Stimulated activated CD4-positive, alpha-beta T cell treated with anti-CD3 and anti-CD28 coated beads, Interleukin-1b, Interleukin-23, amount 100 ng/mL, for 4 hours (primary cell): Measurements from ENCODE around the gene CCR7.

ENCODE experiments used
- DNase-seq, 2 donors: peaks; one replicate each; pipeline ENCODE4 v3.0.0-alpha.2; 2020; ENCODE audit warnings: low read depth in 2 of 2

Gene CCR7, protein sequence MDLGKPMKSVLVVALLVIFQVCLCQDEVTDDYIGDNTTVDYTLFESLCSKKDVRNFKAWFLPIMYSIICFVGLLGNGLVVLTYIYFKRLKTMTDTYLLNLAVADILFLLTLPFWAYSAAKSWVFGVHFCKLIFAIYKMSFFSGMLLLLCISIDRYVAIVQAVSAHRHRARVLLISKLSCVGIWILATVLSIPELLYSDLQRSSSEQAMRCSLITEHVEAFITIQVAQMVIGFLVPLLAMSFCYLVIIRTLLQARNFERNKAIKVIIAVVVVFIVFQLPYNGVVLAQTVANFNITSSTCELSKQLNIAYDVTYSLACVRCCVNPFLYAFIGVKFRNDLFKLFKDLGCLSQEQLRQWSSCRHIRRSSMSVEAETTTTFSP

DNA sequence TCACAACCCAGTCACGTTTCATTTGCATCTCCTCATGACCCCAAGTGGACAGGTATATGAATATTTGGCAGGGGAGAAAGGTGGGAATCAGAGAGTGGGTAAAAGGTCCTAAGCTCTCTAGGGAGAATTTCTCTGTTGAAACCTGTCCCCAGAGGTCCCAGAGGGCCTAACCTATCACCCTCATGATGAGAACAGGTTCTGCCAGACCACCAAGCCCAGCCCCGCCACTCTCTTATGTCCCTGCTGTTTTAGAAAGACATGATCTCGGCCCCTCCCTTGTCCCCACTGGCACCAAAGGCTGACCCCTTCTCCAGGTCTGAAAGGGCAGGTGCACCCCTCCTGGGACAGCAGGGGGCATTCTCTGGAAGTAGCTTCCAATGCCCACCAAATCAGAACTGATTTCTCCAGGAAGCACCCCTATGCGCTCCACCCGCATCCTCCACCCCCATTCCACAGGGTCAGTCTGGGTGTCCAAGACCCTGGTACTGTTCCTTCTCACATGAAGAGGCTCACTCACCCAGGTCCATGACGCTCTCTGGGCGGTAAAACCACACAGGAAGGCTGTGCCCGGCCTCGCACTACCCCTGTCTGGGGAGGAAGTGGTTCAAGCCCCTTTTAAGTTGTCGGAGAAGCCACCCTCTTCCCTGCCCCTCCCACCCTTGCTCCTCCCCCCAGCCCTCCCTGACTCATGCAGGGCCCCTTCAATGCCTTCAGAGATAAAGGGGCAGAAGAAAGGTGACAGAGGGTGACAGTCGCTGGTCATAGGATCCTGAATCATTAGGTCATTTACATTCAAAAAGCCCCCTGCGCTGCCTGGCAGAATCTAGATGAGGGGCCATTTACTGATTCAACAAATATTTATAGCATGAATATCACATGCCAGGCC is at the start of gene CCR7:
CCR7 (minus strand) TSS at position 590 of the 886 bp plus-strand sequence; CDS start at position 527, 63 bp downstream.
- DNase-seq, result peak; percentile 63

GRCh38 chr17:40614431-40615067 is 49.3 kb upstream of the CCR7 start:
- no peak for DNase-seq

DNA sequence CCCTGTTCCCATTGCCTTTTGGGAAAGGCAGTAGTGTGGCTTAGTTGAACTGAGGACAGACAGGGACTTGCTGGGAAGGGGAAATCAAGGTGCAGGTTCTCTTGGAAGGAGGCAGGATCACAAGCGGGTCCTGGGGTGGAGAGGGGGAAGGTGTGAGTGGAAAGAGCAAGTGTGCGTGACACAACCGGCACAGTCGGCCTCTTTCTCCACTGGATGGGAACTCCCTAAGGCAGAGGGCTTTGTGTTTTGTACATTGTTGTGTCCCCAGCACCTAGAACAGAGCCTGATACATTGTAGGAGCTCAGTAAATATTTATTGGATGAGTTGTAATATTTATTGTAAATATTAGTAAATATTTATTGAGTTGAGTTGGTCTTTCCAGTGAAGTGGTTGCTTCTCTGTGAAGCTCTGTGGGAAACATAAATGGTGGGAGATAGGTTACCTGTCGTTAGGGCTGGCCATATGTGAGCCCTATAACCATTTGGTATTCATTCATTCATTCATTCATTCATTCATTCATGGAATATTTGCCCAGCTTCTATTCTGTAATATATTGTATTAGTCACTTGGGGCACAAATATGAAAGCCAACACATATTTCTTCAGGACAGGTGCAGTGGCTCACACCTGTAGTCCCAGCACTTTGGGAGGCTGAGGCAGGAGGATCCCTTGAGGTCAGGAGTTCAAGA is 48.3 kb upstream of the CCR7 start:
- DNase-seq, result no peak

DNA sequence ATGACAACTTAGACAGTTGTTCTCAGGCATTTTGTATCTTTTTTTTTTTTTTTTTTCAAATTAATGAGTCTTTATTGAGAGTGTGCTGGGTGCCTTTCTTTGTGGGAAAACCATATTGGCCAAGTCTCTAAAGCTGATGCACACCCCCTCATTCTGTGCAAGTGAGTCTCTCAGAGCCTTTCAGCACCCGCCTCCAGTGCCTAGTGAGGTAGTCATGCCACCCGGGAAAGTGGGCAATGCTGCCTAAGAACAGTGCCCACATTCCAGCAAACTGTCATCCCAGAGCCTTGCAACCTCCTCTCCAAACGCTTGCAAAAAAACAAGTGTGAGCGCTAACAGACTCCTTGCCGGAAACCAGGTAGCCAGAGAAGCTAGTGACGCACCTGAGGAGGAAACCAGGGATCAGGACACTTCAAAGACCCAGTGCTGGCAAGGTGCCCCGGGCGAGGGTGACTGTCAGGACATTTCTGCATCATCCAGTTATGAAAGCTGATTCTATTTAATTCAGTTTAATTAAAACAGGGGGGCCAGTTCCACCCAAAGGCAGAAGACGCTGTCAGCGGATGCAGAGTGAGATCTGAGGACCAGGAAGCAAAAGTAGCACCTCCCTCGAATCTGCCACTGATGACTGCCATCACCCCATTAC is 47.5 kb upstream of the CCR7 start:
- DNase-seq, result peak in 1 of 2 donors; percentile 39

- no peak for DNase-seq
Observed at GRCh38 chr17:40611840-40612474, 46.7 kb upstream of the CCR7 start.

- DNase-seq, result no peak
Observed at GRCh38 chr17:40610359-40610758, 45.1 kb upstream of the CCR7 start.

- DNase-seq, result no peak
Observed at GRCh38 chr17:40608061-40608581, 42.8 kb upstream of the CCR7 start.

GRCh38 chr17:40607641-40608040 is 42.4 kb upstream of the CCR7 start:
- no peak for DNase-seq

DNA sequence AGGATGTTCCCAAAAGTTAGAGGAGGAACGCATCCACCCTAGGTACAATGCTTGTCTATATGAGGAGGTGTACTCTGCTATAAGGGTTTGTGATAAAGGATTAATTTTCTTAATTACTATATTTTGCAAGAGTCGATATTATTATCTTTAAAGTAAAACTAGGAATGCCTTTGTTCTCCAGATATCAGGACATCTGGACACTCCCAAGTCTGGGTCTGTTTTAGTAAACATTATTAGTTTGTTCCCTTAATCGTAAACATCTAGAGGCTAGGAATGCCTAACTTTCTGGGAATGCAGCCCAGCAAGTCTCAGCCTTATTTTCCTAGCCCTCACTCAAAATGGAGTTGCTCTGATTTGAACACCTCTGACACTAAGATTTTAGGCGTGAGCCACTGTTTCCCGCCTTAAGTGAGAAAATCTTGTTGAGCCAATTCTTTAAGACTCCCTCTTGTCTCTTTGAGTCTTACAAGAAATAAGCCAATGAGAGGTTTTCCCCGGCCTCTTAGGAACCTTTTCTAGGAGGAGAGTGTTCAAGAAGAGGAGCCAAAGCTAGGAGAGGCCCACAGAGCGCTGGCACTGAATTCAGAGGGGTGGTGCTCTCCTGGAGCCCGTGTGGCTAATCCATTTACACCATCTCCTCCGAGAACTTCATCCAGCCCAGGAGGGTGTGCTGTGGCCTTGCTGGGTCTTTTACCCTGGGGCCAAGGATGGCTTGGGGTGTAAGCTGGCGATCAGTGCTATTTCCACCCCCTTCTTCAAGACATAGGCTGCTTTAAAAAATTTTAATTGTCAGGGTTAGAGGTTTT is 41.5 kb upstream of the CCR7 start:
- no peak for DNase-seq

DNA sequence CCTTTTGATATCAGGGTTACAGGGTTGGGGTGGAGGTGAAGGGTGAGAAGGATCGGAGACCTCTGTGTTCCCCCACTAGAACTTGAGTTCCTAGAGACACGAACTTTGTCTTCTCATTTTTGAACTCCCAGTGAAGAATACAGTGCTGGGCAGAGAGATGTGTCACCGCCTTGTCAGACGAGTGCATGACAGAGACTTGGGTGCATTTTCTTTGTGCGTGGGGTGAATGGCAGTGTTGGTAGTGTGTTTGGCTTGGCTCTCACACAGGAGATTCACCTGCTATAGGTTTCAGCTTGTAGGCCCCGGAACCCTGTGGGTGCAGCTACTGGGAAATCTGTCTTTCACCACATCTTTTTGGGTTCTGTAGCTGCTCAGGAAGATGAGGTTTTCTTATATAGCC is 40.0 kb upstream of the CCR7 start:
- peak; percentile 43 to 62 for DNase-seq

DNA sequence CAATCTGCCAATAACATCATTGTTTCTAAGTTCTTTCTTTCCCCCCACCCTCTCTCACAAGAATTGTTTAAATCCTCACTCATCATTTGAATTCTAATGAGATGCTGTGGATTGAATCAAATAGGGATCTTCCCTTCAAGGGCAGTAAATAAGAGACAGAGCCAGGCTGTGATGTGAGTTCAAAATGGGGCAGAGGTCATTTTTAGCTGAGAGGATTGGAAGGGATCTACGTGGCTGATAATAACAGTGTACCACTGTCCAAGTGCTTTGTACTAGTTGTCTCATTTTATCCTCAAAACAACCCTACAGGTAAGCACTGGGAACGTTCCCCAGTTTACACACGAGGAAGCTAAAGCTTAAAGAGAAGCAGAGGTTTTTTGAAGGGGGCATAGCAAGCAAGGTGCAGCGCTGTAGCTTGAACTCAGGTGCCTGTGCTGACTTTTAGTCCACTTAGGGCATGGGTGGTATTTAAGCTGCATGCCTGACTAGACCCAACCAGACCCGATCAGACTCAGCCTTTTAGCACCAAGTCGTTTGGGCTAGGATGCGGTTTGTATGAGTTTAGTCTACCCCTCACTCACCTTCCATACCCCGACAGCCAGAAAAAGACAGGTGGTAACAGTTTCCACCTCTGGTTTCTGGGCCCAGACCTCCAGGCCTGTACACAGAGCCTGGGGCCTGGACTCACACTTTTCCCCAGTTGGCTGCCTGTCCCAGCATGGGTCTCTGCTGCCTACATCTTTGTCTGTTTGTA is 39.2 kb upstream of the CCR7 start:
- DNase-seq, result no peak

DNA sequence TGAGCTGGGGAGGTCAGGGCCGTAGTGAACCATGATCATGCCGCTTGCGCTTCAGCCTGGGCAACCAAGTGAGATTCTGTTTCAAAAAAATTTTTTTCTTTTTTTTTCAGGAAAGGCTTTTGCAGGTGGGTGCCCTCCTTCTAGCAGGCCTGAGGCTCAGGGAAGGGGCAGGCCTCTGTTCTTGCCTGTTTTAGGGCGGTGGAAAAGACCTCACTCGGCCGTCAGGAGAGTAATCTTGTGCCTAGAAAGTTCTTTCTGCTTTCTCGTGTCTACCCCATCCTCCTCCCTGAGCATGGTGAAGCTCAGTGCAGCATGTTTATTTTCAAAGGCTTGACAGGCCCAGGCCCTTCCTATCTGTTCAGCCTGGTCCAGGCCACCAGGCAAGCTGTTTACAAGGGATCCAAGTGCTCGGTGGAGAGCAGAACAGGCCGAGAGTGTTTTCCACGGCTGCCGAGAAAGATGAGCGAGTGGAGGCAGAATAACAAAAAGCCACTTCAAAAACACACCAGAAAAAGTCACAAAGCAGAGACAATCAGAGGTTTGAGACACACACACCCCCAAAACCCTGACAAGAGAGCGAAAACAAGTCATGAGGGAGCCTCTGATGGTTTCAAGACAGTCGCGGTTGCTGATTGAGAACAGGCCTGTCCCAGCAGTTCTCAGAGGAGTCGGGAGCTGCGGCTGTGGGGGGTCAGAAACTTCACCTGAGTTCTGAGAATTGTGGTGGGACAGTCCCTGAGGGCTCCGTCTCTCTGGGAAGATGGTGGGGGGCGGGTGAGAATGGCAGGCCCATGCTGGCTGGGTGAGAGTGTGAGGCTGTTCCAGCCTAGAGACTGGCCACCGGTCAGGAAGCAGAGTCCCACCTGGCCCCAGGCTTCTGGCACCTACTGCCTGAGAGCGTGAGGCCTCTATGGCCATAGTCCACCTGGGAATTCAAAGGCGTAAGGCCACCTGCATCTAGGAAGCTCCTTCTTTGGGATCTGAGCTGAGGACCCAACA is 37.5 kb upstream of the CCR7 start:
- DNase-seq, result peak; percentile 45 to 59

- no peak for DNase-seq
Observed at GRCh38 chr17:40600486-40601046, 35.3 kb upstream of the CCR7 start.

DNA sequence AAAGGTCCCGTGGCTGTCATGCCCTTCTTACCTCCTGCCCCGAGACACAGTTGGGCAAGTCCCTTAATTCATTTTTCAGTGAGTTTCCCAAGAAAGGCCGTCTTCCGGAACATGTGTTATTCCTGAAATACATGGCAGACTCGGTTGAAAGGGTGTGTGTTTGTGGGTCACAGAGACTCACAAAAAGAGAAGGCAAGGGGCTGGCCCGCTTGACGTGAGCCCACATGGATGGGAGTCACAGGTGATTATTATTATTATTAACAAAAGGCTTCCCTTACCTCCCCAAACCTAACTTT is 34.1 kb upstream of the CCR7 start:
- no peak for DNase-seq

DNA sequence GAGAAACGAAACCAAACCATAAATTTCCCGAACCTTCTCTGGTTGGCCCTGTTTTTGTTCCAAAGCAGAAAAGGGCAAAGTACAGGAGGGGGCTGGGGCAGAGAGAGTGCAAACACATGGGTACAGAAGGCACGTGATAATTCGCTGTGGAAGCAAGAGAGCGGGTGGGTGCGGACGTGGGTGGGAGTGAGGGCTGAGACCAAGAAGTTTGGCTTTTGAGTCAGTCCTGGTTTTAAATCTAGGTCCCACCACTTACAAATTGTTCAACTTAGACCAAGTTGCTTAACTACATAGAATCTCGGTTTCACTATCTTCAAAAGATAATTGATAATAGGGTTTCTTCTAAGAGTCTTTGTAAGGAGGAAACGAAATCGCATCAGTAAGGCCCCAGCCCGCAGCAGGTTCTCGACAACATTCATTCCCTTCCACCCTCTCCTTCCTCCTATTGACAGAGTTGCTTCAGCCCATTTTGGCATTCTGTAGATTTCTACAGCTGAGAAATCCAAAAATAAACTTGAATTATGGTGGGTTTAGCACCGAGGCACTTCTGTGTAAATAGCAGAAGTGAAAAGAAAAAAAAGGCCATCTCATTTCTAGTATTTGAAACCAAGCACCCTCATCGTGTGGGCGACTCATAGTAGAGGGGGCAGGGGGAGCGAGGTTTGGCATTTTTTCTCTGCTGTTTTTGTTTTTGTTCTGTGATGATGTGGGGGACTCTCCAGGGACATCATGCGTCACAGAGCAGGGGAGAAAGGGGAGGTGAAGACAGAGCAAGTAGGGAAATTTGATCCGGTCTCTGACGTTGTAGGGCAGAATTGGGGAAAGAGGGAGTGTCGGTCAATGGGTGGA is 33.6 kb upstream of the CCR7 start:
- DNase-seq, result peak; percentile 67 to 75

DNA sequence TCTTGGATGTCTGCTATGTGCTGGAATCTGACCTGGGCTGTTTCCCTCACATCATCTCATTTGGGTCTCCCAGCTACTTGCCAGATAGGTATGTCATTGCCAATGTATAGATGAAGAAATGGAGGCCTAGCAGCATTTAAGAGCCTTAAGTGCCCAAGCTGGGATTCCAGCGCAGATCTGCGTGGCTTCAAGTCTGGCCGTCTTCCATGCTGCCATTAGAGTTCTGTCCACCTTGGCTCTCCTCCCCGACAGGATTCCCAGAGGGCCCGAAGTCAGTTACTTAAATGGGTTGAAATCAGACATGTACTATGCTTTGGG is 33.0 kb upstream of the CCR7 start:
- no peak for DNase-seq
